HG02885 (cell line): ENCODE data around the gene KLK7.

Experiments used
- ATAC-seq: cut with Tn5 transposase; IDR thresholded peaks from one replicate; pipeline ENCODE4 v1.9.1; 2021; ENCODE audit warnings: mild to moderate bottlenecking; ENCODE audit not compliant: unreplicated experiment, poor library complexity

The KLK7 gene

GRCh38 chr19:50943074-50943828 lies 40.5 kb downstream of the KLK7 start:
- no peak for ATAC-seq

DNA sequence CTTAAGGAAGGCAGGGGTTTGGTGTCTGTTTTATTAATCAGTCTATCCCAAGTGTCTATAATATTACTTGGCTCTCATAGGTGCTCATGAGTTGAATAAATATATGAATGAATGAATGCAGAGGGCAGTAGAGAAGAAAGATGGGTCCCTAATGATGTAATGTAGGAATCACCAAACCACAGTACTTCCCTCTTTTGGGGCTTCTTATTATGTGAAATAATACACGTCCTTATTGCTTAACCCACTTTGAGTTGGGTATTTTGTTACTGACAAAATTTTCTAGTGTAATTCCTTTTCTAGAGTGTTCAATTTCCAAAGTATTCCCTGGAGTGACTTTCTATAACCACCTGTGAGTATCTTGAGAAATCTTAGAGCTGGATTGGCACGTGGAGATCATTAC lies 44.1 kb downstream of the KLK7 start:
- ATAC-seq, result no peak

DNA sequence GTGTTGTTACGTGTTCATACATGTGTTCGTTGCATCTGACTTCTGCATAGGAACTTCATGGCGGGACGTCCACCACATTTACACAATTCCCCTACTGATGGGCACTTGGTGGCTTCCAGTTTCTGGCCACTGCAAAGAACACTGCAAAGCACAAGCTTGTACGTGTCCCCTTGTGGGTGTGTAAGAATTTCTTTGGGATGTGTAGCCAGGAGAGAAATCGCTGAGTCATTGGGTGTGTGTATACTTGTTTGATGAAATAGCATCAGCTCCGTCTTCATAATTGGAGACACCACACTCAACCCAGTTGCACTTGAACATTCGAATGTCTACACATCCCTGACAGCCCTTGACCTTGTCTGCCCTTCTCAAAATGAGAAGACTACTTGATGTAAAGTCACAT lies 50.1 kb downstream of the KLK7 start:
- ATAC-seq, result no peak

DNA sequence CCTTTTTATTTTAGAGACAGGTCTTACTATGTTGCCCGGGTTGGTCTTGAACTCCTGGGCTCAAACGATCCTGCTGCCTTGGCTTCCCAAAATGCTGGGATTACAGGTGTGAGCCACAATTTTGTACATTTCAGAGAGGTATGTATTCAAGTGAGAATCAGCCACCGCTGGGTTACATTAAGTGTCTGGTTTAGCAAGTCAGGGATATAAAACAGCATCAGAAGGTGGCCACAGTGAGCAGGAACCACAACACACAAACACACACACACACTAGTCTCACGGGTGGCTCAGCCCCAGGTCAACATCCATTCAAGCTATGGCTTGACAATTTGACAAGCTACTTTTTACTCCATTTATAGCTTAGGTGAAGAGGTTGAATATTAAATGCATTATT lies 51.0 kb downstream of the KLK7 start:
- ATAC-seq, result no peak

DNA sequence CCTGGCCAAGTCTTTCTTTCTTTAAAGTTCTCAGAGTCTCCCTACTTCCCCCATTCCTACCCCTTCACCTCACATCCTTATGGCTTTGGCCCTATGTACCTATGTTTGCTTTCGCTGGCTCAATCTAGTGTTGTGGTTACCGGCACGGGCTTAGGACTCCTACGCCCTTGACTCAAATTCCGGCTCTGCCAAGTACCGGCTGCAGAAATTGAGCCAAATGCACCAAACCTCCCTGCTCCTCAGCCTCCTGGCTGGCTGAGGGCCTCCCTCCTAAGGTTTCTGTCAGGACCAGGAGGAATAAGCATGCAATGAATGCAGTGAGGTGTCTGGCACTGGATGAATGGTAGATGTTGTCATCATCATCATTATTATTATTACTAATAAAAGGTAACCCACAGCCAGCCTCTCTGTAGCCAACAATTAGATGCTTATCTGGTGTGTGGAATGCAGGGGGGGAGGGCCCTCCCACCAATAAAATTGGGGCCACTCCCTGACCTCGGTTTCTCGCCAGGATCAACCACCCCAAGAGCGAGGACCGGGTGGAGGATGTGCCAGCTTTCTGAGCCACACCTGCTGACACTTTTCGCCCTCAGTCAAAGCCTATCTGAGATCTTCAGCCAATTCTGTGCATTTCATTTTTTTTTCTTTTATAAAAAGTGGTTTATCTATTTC lies 51.6 kb downstream of the KLK7 start:
- no peak for ATAC-seq

DNA sequence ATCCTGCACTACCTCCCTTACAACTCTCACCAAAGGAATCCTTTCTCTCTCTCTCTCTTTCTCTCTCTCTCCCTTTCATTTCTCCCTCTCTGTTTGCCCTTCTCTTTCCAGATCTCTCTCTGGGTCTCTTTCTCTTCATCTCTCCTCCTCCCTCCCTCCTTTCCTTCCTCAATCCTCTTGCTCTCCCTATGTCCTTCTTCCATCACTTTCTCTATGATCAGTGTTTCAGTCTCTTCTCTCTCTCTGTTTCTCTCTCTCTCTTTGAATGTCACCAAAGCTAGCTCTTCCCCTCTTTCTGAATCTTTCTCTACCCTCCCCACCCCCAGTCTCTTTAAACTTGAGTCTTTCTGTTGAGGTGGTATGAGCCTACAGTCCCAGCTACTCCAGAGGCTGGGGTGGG lies 52.7 kb downstream of the KLK7 start:
- no peak for ATAC-seq

GRCh38 chr19:50928831-50929230 lies 54.9 kb downstream of the KLK7 start:
- no peak for ATAC-seq
